Measurements from ENCODE around the gene ZXDA.

The ZXDA gene

DNA sequence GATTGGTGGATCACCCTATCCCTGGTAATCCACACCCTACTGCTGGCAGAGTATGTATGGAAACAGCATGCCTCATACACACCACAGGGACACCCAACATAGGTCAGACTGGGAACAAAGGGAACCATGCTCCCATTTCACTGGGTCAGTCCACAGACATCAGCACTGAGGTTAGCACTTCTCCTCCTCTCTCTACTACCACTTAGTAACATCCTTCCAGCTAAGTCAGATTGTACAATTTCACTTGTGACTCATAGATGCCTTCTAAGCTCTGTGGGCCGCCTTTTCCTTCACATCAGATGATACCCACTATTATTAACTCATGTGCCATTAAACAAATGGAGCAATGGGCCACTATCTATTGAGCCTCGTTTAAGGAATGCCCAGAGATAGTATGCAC, 15.5 kb upstream of the ZXDA start:
- TF ChIP-seq, protein P1, sequence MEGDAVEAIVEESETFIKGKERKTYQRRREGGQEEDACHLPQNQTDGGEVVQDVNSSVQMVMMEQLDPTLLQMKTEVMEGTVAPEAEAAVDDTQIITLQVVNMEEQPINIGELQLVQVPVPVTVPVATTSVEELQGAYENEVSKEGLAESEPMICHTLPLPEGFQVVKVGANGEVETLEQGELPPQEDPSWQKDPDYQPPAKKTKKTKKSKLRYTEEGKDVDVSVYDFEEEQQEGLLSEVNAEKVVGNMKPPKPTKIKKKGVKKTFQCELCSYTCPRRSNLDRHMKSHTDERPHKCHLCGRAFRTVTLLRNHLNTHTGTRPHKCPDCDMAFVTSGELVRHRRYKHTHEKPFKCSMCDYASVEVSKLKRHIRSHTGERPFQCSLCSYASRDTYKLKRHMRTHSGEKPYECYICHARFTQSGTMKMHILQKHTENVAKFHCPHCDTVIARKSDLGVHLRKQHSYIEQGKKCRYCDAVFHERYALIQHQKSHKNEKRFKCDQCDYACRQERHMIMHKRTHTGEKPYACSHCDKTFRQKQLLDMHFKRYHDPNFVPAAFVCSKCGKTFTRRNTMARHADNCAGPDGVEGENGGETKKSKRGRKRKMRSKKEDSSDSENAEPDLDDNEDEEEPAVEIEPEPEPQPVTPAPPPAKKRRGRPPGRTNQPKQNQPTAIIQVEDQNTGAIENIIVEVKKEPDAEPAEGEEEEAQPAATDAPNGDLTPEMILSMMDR (IDR thresholded peaks at IDR 0.05) = no peak

DNA sequence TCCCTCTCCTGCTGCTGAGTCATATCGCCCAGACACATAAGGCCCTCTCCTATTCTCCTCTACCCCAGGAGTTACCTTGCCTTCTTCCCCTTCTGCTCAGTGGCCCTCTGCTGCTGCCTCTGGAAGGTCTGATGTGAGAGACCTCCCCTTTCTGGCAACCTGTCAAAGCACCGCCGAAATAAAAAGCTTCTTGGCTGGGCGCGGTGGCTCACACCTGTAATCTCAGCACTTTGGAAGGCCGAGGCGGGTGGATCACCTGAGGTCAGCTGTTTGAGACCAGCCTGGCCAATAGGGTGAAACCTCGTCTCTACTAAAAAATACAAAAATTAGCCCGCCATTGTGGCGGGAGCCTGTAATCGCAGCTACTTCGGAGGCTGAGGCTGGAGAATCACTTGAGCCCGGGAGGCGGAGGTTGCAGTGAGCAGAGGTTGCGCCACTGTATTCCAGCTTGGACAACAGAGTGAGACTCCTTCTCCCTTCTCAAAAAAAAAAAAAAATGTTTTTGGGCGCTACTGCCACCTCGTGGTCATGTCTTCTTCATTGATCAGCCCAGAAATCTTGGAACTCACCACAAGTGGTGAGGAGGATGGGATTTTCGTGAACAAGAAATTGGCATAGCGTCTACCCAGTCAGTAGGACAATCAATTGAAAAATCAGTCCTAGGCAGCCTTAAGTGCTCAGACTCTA, 8.6 kb upstream of the ZXDA start:
- TF ChIP-seq, protein P1 (IDR thresholded peaks at IDR 0.05) = peak; percentile 41

DNA sequence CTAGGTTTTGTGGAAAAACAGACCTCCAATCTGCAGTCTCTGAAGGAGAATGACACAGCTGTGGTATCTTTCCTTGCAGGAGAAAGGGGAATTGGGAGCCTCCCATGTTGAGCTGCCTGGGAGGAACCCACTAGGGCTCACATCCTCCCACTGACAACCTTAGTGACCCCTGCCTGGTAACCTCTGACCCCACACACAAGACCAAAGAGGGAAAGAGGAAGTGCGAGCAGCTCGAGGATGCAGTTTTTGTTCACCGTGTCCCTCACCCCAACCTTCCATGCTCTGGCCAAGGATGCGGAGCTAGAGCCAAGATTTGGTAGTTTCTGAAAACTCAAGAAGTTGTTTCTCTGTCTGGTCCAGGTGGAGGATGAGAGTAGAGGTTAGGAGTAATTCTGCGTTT, 5.4 kb upstream of the ZXDA start:
- TF ChIP-seq, protein P1 (IDR thresholded peaks at IDR 0.05) = no peak

DNA sequence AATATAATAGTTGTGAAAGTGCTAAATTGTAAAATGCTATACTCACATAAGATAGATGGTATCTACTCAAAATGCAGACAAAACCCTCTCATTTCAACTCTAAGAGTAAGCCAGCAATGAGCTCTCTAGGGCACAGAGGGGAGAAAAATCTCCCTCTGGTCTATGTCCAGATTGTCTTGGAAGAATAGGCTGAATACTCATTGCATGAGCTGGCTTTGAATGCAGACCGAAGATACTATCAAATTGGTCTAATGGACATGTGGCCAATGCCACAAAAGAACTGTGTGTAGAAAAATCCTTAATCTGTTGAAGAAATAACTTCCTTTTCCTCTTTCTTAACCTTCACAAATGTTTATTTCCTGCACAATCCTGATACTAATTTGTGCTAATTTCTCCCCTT, 3.5 kb downstream of the ZXDA start:
- TF ChIP-seq, protein P1 (IDR thresholded peaks at IDR 0.05) = no peak

DNA sequence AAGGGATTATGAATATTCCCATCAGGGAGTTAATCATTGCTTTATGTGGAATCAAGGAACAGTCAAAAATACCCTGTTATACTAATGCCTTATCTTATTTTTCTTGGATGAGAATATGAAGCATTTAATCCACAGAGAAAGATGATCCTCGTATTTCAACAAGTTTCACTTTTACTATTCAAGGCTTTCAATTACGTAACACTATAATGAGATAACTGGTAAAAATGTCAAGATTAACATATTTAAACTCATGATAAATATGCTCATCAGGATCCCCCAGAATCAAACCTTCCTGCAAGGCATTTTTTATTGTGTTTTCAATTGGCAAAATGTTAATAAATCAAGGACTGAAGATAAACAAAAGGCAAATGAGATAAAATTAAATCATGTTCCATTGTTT, 5.1 kb downstream of the ZXDA start:
- TF ChIP-seq, protein P1 (IDR thresholded peaks at IDR 0.05) = no peak

DNA sequence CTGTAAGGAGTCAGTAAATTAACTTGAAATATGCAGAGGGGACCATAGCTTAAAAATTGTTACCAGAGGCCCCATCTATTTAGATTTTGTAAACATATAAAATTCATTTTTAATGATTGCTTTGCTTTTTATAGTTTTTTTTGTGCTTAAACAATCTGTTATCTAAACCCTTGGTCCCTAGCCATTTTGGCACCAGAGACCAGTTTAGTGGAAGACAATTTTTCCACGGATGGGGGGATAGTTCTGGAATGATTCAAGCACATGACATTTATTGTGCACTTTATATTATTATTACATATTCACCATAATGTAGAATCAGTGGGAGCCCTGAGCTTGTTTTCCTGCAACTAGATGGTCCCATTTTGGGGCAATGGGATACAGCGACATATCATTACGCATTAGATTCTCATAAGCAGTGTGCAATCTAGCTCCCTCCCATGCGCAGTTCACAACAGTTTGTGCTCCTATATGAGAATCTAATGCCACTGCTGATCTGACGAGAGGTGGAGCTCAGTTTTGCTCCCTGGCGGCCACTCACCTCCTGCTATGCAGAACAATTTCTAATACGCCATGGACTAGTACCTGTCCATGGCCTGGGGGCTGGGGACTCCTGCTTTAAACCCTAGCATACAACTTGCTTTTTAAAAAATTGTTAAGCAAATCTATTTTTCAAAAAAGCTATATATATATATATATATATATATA, 5.9 kb downstream of the ZXDA start:
- TF ChIP-seq, protein P1 (IDR thresholded peaks at IDR 0.05) = no peak

DNA sequence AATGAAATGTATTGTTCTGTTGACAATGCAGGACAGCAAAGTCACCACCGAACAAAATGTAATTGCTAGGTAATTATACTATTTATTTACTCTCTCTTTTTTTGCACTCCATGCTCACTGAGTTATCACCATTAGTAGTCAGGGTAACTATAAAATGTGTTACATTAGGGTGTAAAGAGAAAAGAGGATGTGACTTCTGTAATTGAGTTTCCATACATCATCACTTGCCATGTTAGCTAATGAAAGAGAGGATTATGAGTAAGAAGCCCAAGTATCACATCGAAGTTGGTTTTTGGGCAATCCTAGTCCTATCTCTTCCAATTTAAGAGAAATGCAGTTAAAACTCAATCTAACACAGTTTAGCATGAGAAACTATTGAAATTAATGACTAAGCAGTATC, 7.6 kb downstream of the ZXDA start:
- TF ChIP-seq, protein P1 (IDR thresholded peaks at IDR 0.05) = no peak

All from LNCAP (cell line).